BJ (cell line): ENCODE results near the gene MMP25. TPM values are rescaled to one million over a fixed set of nuclear protein-coding genes. Genes with fewer than 3 reads are reported as not detected.

Experiments
- CTCF ChIA-PET: fragments of 350-600 bp; formaldehyde crosslinking; extraction: SDS; loops from one replicate; lab custom pipeline; 2021; ENCODE audit warnings: antibody characterized with exemption, inconsistent platforms; lab: Yijun Ruan, JAX
- POLR2A ChIA-PET: fragments of 300-600 bp; sonication (Branson Sonifier 250); formaldehyde crosslinking; extraction: SDS; loops from one replicate; lab custom pipeline; 2021; ENCODE audit warnings: antibody characterized with exemption; lab: Charles Lee
- DNase-seq: peaks from one replicate; pipeline ENCODE4 v3.0.0-alpha.2; 2011; ENCODE audit warnings: low read depth
- H3K27me3 ChIP-seq: 2 replicates; pipeline ENCODE4 v1.6.0; 2011; ENCODE audit warnings: low read length; ENCODE audit not compliant: control insufficient read depth, insufficient read depth
- H3K36me3 ChIP-seq: 2 replicates; pipeline ENCODE4 v1.5.1; 2011; ENCODE audit warnings: low read length; ENCODE audit not compliant: control insufficient read depth, insufficient read depth
- H3K4me3 ChIP-seq: 2 replicates; pipeline ENCODE4 v1.5.1; 2011; ENCODE audit warnings: low read depth, mild to moderate bottlenecking, control low read depth, low read length
- CTCF ChIP-seq: IDR thresholded peaks from 2 replicates; pipeline ENCODE4 v1.5.1; 2011; ENCODE audit warnings: low read depth, mild to moderate bottlenecking, control low read depth, inconsistent platforms, low read length, moderate library complexity; ENCODE audit not compliant: insufficient read depth
- polyA plus RNA-seq: library from polyadenylated mRNA; depleted of rRNA; stranded (reverse); fragments of >200 nt; gene quantifications from 2 replicates; pipeline ENCODE4 v1.2.3, GENCODE V29; 2011

The MMP25 gene
- polyA plus RNA-seq, 1 experiment, result 0.02 TPM

GRCh38 chr16:3026003-3026378 is 20.4 kb upstream of the MMP25 start:
- ChIA-PET POLR2A (no interaction called here), CTCF (interaction anchor here (1.5 to 9.4 kb wide), 2 partner anchors 16 to 22 kb away, joined by 8 to 97 read pairs; partner anchors contain the start of gene MMP25)
- Histone ChIP-seq H3K27me3 (peaks cover 2% of the 10 kb centered on the region; the same call in 1 of the 2 replicates), H3K4me3 (no peak overlapping the region), H3K36me3 (peaks cover 28% of the 10 kb centered on the region)
- DNase-seq, result no peak
- no peak for TF ChIP-seq CTCF

- H3K36me3 ChIP-seq, result peaks cover 22% of the 10 kb centered on the region
- no peak overlapping the region for H3K4me3 ChIP-seq
- ChIA-PET POLR2A (no interaction called here), CTCF (interaction anchor here (0.6 to 9.4 kb wide), 6 partner anchors 10 to 105 kb away, joined by 3 to 97 read pairs (median 8); partner anchors contain the start of genes BICDL2 and MMP25)
- DNase-seq, result no peak
- H3K27me3 ChIP-seq, result peaks cover 2% of the 10 kb centered on the region; the same call in 1 of the 2 replicates
- no peak for TF ChIP-seq CTCF
These were observed 19.5 kb upstream of the MMP25 start for GRCh38 chr16:3026609-3027488.

- Histone ChIP-seq H3K36me3 (peaks cover 19% of the 10 kb centered on the region), H3K4me3 (no peak overlapping the region), H3K27me3 (peaks cover 5% of the 10 kb centered on the region)
- DNase-seq, result no peak
- no peak for TF ChIP-seq CTCF
- ChIA-PET CTCF (interaction anchor here (0.6 to 9.4 kb wide), 12 partner anchors 6 to 104 kb away, joined by 3 to 97 read pairs (median 6); partner anchors contain the start of genes BICDL2, CLDN9, HCFC1R1 and MMP25), POLR2A (no interaction called here)
These were observed 18.9 kb upstream of the MMP25 start for GRCh38 chr16:3027489-3027795.

- ChIA-PET CTCF (interaction anchor here (0.5 to 9.4 kb wide), 19 partner anchors 7 to 436 kb away, joined by 3 to 97 read pairs (median 5); partner anchors contain the start of genes BICDL2, CLDN9, HCFC1R1 and MMP25), POLR2A (no interaction called here)
- Histone ChIP-seq H3K27me3 (peaks cover 6% of the 10 kb centered on the region), H3K36me3 (peaks cover 17% of the 10 kb centered on the region), H3K4me3 (no peak overlapping the region)
- DNase-seq, result no peak
- peak; percentile 80 for TF ChIP-seq CTCF
These were observed 18.2 kb upstream of the MMP25 start for GRCh38 chr16:3027983-3028715.
